Mesenchymal stem cell (in vitro differentiated cells and primary cell): Measurements from ENCODE around the gene FAH.

Experiments
- DNase-seq: peaks from one replicate; pipeline ENCODE4 v3.0.0-alpha.2; 2013
- H2AFZ ChIP-seq: one replicate; pipeline ENCODE4 v1.6.1; 2013; ENCODE audit warnings: low read depth, mild to moderate bottlenecking, control low read depth, inconsistent platforms, low read length, moderate library complexity
- H2AK5ac ChIP-seq: 2 replicates; pipeline ENCODE4 v1.6.1; 2013; ENCODE audit warnings: low read length, moderate library complexity, mild to moderate bottlenecking, inconsistent platforms; ENCODE audit not compliant: severe bottlenecking
- H2BK120ac ChIP-seq: one replicate; pipeline ENCODE4 v1.6.1; 2013; ENCODE audit warnings: low read depth, mild to moderate bottlenecking, inconsistent platforms, low read length, moderate library complexity
- H2BK12ac ChIP-seq, 2 experiments: one replicate each; pipeline ENCODE4 v1.6.1; 2013; ENCODE audit warnings: inconsistent platforms in 2 of 2, low read length in 2 of 2, mild to moderate bottlenecking in 2 of 2, moderate library complexity in 2 of 2, control low read depth in 1 of 2
- H2BK15ac ChIP-seq: one replicate; pipeline ENCODE4 v1.6.1; 2013; ENCODE audit warnings: mild to moderate bottlenecking, low read depth, inconsistent platforms; ENCODE audit not compliant: poor library complexity, severe bottlenecking
- H2BK5ac ChIP-seq: 2 replicates; pipeline ENCODE4 v1.6.1; 2013; ENCODE audit warnings: low read depth, mild to moderate bottlenecking, low read length, control low read depth, inconsistent platforms; ENCODE audit not compliant: poor library complexity, severe bottlenecking
- H3K14ac ChIP-seq, 2 experiments: one replicate each; pipeline ENCODE4 v1.6.1; 2013; ENCODE audit warnings: inconsistent platforms in 2 of 2, low read length in 2 of 2, control low read depth in 1 of 2, mild to moderate bottlenecking in 1 of 2, moderate library complexity in 1 of 2
- H3K18ac ChIP-seq, 2 experiments: one replicate each; pipeline ENCODE4 v1.6.1; 2013; ENCODE audit warnings: inconsistent platforms in 2 of 2, low read length in 2 of 2, control low read depth in 1 of 2, low read depth in 1 of 2, mild to moderate bottlenecking in 1 of 2
- H3K23ac ChIP-seq, 2 experiments: one replicate each; pipeline ENCODE4 v1.6.1; 2013; ENCODE audit warnings: inconsistent platforms in 2 of 2, low read length in 2 of 2, mild to moderate bottlenecking in 2 of 2, moderate library complexity in 2 of 2, control low read depth in 1 of 2
- H3K27ac ChIP-seq: 2 replicates; pipeline ENCODE4 v1.5.1; 2013; ENCODE audit warnings: mild to moderate bottlenecking, moderate library complexity, low read length, control low read depth, inconsistent platforms; ENCODE audit not compliant: poor library complexity, severe bottlenecking
- H3K27me3 ChIP-seq, 2 experiments: 2 replicates each; pipeline versions ENCODE4 v1.6.1 to v1.7.0; 2013; ENCODE audit warnings: low read length in 2 of 2, mild to moderate bottlenecking in 2 of 2, moderate library complexity in 2 of 2, control low read depth in 1 of 2, inconsistent platforms in 1 of 2; ENCODE audit not compliant: control insufficient read depth in 1 of 2, insufficient read depth in 1 of 2
- H3K36me3 ChIP-seq, 2 experiments: 2 replicates each; pipeline versions ENCODE4 v1.6.1 to v1.7.0; 2013; ENCODE audit warnings: low read length in 2 of 2, control low read depth in 1 of 2, inconsistent platforms in 1 of 2, low read depth in 1 of 2, mild to moderate bottlenecking in 1 of 2; ENCODE audit not compliant: insufficient read depth in 2 of 2, control insufficient read depth in 1 of 2
- H3K4ac ChIP-seq, 2 experiments: one replicate each; pipeline ENCODE4 v1.6.1; 2013; ENCODE audit warnings: inconsistent platforms in 2 of 2, low read length in 2 of 2, mild to moderate bottlenecking in 2 of 2, moderate library complexity in 2 of 2, control low read depth in 1 of 2, low read depth in 1 of 2
- H3K4me1 ChIP-seq: 2 replicates; pipeline ENCODE4 v1.6.1; 2013; ENCODE audit warnings: low read depth, low read length, control low read depth; ENCODE audit not compliant: control insufficient read depth, insufficient read depth
- H3K4me2 ChIP-seq: 2 replicates; pipeline ENCODE4 v1.6.1; 2013; ENCODE audit warnings: low read length, mild to moderate bottlenecking, inconsistent platforms; ENCODE audit not compliant: poor library complexity, severe bottlenecking
- H3K4me3 ChIP-seq, 2 experiments: 2 replicates each; pipeline versions ENCODE4 v1.5.1 to v1.7.0; 2013; ENCODE audit warnings: low read length in 2 of 2, mild to moderate bottlenecking in 2 of 2, control low read depth in 1 of 2, low read depth in 1 of 2; ENCODE audit not compliant: insufficient read depth in 1 of 2
- H3K79me1 ChIP-seq: replicated peaks from 2 replicates; pipeline ENCODE4 v1.6.1; 2013; ENCODE audit warnings: mild to moderate bottlenecking, control low read depth, low read length, inconsistent platforms; ENCODE audit not compliant: poor library complexity, severe bottlenecking
- H3K9ac ChIP-seq: 2 replicates; pipeline ENCODE4 v1.7.0; 2013; ENCODE audit warnings: mild to moderate bottlenecking, low read length, moderate library complexity
- H3K9me3 ChIP-seq: 2 replicates; pipeline ENCODE4 v1.7.0; 2013; ENCODE audit warnings: mild to moderate bottlenecking, low read length; ENCODE audit not compliant: control insufficient read depth
- H4K8ac ChIP-seq: one replicate; pipeline ENCODE4 v1.6.1; 2013; ENCODE audit warnings: inconsistent platforms, mild to moderate bottlenecking, low read length, moderate library complexity
- H4K91ac ChIP-seq: one replicate; pipeline ENCODE4 v1.6.1; 2013; ENCODE audit warnings: mild to moderate bottlenecking, low read length, inconsistent platforms
- WGBS: methylation state at CpG from one replicate; pipeline ENCODE4 v1.1.7; 2013; ENCODE audit warnings: mixed read lengths; 5-methylcytosine and 5-hydroxymethylcytosine counted together

FAH gene

DNA sequence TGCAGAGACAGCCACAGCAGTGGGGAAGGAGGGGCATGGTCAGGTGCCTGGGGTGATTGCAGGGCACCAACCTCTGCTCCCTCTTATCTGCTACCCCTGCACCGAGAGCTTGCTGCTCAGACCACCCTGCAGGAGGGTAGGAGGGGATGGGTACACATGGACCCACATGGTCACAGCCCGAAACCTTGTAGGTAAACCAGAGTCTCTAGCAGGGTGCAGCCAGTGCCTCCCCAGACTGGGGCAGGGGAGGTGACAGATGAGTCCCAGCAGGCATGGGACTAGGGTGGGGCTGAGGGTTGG, 49.2 kb downstream of the FAH start:
- no peak overlapping the region for H3K18ac ChIP-seq

GRCh38 chr15:80202641-80203360, 50.0 kb downstream of the FAH start:
- H3K36me3 ChIP-seq, result no peaks in the 10 kb centered on the region
- 61% methylated on average over 9 of the region's 9 CpGs for WGBS

More for the DNA sequence above, 49.2 kb downstream of the FAH start:
- no peaks in the 10 kb centered on the region for H3K9me3 ChIP-seq
- H2BK5ac ChIP-seq, result no peak overlapping the region
- no peaks in the 10 kb centered on the region for H3K4me1 ChIP-seq
- no peak overlapping the region for H3K9ac ChIP-seq
- no peak overlapping the region for H2AK5ac ChIP-seq
- no peak for DNase-seq
- H3K4me2 ChIP-seq, result no peak overlapping the region
- H2BK15ac ChIP-seq, result no peak overlapping the region
- H3K79me1 ChIP-seq, result no peaks in the 10 kb centered on the region
- H3K14ac ChIP-seq, result no peak overlapping the region
- H2AFZ ChIP-seq, result no peak overlapping the region
- no peak overlapping the region for H3K4me3 ChIP-seq
- H4K8ac ChIP-seq, result no peak overlapping the region
- H3K4ac ChIP-seq, result no peak overlapping the region
- no peak overlapping the region for H2BK12ac ChIP-seq
- 85% methylated on average over 2 of the region's 2 CpGs for WGBS
- no peak overlapping the region for H2BK120ac ChIP-seq
- H4K91ac ChIP-seq, result no peak overlapping the region
- peaks cover 15 to 22% of the 10 kb centered on the region in 2 experiments for H3K27me3 ChIP-seq
- no peak overlapping the region for H3K23ac ChIP-seq
- H3K27ac ChIP-seq, result no peak overlapping the region
- H3K36me3 ChIP-seq, result no peaks in the 10 kb centered on the region

GRCh38 chr15:80203361-80203885, 50.6 kb downstream of the FAH start:
- Histone ChIP-seq H3K27me3 (peaks cover 11 to 23% of the 10 kb centered on the region in 2 experiments), H3K9ac (no peak overlapping the region), H2BK5ac (no peak overlapping the region), H4K91ac (no peak overlapping the region), H3K14ac (no peak overlapping the region), H3K4me2 (no peak overlapping the region), H2BK120ac (no peak overlapping the region), H3K18ac (no peak overlapping the region), H2AFZ (no peak overlapping the region), H3K23ac (no peak overlapping the region), H3K4ac (no peak overlapping the region), H4K8ac (no peak overlapping the region), H2BK15ac (no peak overlapping the region), H3K4me1 (no peaks in the 10 kb centered on the region), H3K79me1 (no peaks in the 10 kb centered on the region), H2AK5ac (no peak overlapping the region), H3K27ac (no peak overlapping the region), H3K4me3 (no peak overlapping the region), H3K9me3 (no peaks in the 10 kb centered on the region), H3K36me3 (no peaks in the 10 kb centered on the region), H2BK12ac (no peak overlapping the region)
- DNase-seq, result no peak
- 65% methylated on average over 9 of the region's 10 CpGs for WGBS

More at GRCh38 chr15:80202641-80203360, 50.0 kb downstream of the FAH start:
- H2BK120ac ChIP-seq, result no peak overlapping the region
- no peak overlapping the region for H3K9ac ChIP-seq
- H3K27me3 ChIP-seq, result peaks cover 11 to 22% of the 10 kb centered on the region in 2 experiments
- H4K8ac ChIP-seq, result no peak overlapping the region
- no peaks in the 10 kb centered on the region for H3K4me1 ChIP-seq
- H3K14ac ChIP-seq, result no peak overlapping the region
- H4K91ac ChIP-seq, result no peak overlapping the region
- H3K23ac ChIP-seq, result no peak overlapping the region
- H3K79me1 ChIP-seq, result no peaks in the 10 kb centered on the region
- no peak overlapping the region for H2BK12ac ChIP-seq
- no peaks in the 10 kb centered on the region for H3K9me3 ChIP-seq
- H3K27ac ChIP-seq, result no peak overlapping the region
- no peak overlapping the region for H2BK5ac ChIP-seq
- H3K4me2 ChIP-seq, result no peak overlapping the region
- no peak overlapping the region for H2AFZ ChIP-seq
- H3K18ac ChIP-seq, result no peak overlapping the region
- H3K4me3 ChIP-seq, result no peak overlapping the region
- H2BK15ac ChIP-seq, result no peak overlapping the region
- no peak overlapping the region for H3K4ac ChIP-seq
- no peak for DNase-seq
- H2AK5ac ChIP-seq, result no peak overlapping the region

DNA sequence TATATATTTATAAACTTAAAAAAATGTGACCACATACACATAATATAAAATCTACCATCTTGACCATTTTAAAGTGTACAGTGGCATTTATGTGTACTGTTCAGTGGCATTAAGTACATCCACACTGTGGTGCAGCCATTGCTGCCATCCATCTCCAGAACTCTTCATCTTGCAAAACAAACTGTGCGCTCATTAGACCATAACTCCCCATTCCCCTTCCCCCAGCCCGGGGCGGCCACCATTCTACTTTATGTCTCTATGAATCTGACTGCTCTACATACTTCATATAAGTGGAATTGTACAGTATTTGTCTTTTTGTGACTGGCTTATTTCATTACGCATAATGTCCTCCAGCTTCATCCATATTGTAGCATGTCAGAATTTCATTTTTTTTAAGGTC, 51.4 kb downstream of the FAH start:
- no peak overlapping the region for H2BK12ac ChIP-seq
- H3K18ac ChIP-seq, result no peak overlapping the region
- H2BK120ac ChIP-seq, result no peak overlapping the region
- H3K23ac ChIP-seq, result no peak overlapping the region
- no peak overlapping the region for H2BK5ac ChIP-seq
- H3K9me3 ChIP-seq, result no peaks in the 10 kb centered on the region
- H2AK5ac ChIP-seq, result no peak overlapping the region
- H3K79me1 ChIP-seq, result no peaks in the 10 kb centered on the region
- no peak overlapping the region for H4K91ac ChIP-seq
- 100% methylated on average over 1 of the region's 4 CpGs for WGBS
- no peaks in the 10 kb centered on the region for H3K36me3 ChIP-seq
- no peak overlapping the region for H3K14ac ChIP-seq
- H4K8ac ChIP-seq, result no peak overlapping the region
- no peak overlapping the region for H2AFZ ChIP-seq
- no peak overlapping the region for H3K4me2 ChIP-seq
- no peak overlapping the region for H3K9ac ChIP-seq
- peaks cover 17 to 31% of the 10 kb centered on the region in 2 experiments for H3K27me3 ChIP-seq
- H2BK15ac ChIP-seq, result no peak overlapping the region
- H3K4ac ChIP-seq, result no peak overlapping the region
- no peaks in the 10 kb centered on the region for H3K4me1 ChIP-seq
- no peak overlapping the region for H3K4me3 ChIP-seq
- no peak for DNase-seq
- no peak overlapping the region for H3K27ac ChIP-seq
